Omental fat pad (tissue), 4 donors: ENCODE data around the gene NDUFS3. TPM values are rescaled to one million over a fixed set of nuclear protein-coding genes. Genes with fewer than 3 reads are reported as not detected.

ENCODE experiments used
- ATAC-seq: fragments of 150-250 bp; one replicate; pipeline ENCODE4 v1.9.1; 2016; ENCODE audit warnings: mild to moderate bottlenecking, moderate library complexity; ENCODE audit not compliant: low FRiP score
- DNase-seq: peaks from one replicate; pipeline ENCODE4 v3.0.0-alpha.2; 2019; ENCODE audit warnings: low spot score
- total RNA-seq, 4 donors: library from RNA; depleted of rRNA; stranded (reverse); fragments of >200 nt; gene quantifications; one replicate each; pipeline ENCODE4 v1.1.0, GENCODE V29; 2016
- TF ChIP-seq, protein P1 (sequence below), 3 donors: fragments of 450-650 bp; IDR thresholded peaks; one replicate each; pipeline ENCODE4 v1.5.1; 2016 to 2017; ENCODE audit warnings: antibody characterized with exemption in 3 of 3, mild to moderate bottlenecking in 3 of 3, moderate library complexity in 2 of 3

NDUFS3 gene
- total RNA-seq, 4 donors from 2014 or later, result 46.4 to 51.9 (median 48.6) TPM

DNA sequence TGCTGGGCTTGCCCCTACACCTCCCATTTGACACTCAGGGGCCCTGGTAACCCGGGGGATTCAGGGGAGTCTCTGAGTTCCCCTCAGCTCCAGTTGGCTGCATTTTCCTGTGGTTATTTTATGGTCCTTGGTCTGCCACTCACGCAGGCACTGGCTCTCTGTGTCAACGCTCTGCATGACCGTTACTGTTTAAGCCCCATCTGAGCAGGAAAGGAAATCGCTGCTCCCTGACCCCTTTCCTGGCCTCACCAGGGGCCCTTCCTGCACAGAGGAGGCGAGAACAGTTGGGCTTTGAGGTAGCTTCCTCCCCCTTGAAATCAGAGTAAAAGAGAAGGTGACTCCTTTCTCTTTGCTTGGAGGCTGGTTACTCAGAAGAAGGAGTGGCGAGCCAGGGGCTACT lies 12.9 kb downstream of the NDUFS3 start:
- DNase-seq (no peak), ATAC-seq (no peak)
- TF ChIP-seq, protein P1, sequence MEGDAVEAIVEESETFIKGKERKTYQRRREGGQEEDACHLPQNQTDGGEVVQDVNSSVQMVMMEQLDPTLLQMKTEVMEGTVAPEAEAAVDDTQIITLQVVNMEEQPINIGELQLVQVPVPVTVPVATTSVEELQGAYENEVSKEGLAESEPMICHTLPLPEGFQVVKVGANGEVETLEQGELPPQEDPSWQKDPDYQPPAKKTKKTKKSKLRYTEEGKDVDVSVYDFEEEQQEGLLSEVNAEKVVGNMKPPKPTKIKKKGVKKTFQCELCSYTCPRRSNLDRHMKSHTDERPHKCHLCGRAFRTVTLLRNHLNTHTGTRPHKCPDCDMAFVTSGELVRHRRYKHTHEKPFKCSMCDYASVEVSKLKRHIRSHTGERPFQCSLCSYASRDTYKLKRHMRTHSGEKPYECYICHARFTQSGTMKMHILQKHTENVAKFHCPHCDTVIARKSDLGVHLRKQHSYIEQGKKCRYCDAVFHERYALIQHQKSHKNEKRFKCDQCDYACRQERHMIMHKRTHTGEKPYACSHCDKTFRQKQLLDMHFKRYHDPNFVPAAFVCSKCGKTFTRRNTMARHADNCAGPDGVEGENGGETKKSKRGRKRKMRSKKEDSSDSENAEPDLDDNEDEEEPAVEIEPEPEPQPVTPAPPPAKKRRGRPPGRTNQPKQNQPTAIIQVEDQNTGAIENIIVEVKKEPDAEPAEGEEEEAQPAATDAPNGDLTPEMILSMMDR (IDR thresholded peaks at IDR 0.05), result no peak

GRCh38 chr11:47592251-47592650 lies 13.4 kb downstream of the NDUFS3 start:
- no peak for ATAC-seq
- DNase-seq, result no peak
- TF ChIP-seq, protein P1 (IDR thresholded peaks at IDR 0.05), result no peak

GRCh38 chr11:47592970-47593369 lies 14.1 kb downstream of the NDUFS3 start:
- TF ChIP-seq, protein P1 (IDR thresholded peaks at IDR 0.05), result no peak
- ATAC-seq, result no peak
- DNase-seq, result no peak

DNA sequence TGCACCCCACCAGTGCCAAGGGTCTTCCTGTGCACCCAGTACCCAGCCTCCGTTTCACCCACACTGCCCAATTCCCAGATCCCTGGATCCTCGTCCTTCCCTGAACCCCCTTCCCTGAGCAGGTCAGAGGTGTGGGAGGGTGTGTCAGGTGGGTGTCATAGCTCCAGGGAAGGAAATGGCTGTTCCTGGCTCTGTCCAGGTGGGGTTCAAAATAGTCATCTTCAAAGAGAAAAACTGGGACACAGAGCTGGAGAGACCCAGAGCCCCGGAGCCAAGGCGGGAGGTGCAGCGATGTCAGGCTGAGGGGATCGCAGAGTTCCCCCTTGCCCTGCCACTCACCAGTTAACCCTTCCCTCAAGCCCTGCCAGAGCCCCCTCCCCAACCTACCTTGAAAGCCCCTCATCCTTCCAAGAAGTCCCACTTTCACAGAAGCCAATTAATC lies 14.6 kb downstream of the NDUFS3 start:
- no peak for ATAC-seq
- DNase-seq, result no peak
- TF ChIP-seq, protein P1 (IDR thresholded peaks at IDR 0.05), result no peak

GRCh38 chr11:47593934-47594855 lies 15.3 kb downstream of the NDUFS3 start, which contains the start of gene C1QTNF4:
C1QTNF4 (minus strand) TSS chr11:47594411; CDS start chr11:47590810, 3,601 bp downstream.
- ATAC-seq, result no peak
- TF ChIP-seq, protein P1 (IDR thresholded peaks at IDR 0.05), result no peak
- DNase-seq, result no peak

DNA sequence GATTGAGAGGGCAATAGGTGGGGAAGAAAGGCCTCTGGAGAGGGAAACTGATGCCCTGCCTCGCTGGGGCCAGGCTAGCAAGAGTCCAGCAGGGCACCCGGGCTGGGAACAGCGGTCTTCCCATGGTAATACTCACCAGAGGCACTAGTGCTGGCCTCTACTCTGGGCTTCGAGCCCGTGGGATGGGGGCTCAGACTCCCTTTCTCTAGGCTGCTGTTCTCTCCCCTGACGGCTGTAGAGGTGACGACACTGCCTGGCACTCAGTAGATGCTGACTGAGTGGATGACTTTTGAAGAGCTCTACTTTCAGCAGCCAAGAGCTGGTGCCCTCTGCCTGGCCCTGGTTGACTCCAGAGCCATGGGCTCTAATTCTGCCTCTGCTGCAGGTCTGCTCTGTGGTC lies 16.2 kb downstream of the NDUFS3 start:
- ATAC-seq (no peak), DNase-seq (no peak)
- TF ChIP-seq, protein P1 (IDR thresholded peaks at IDR 0.05), result no peak

- TF ChIP-seq, protein P1 (IDR thresholded peaks at IDR 0.05), result no peak
- ATAC-seq (no peak), DNase-seq (no peak)
These were observed 17.1 kb downstream of the NDUFS3 start for GRCh38 chr11:47595967-47596366.
